ENCODE measurements around the gene SUDS3.
A peak's percentile ranks its signal among the peaks of the same experiment; 100 is the strongest.

Gene SUDS3

GRCh38 chr12:118357257-118358007, 18.9 kb upstream of the SUDS3 start:
- peak; percentile 67 for DNase-seq

- no peak for DNase-seq
These were observed 18.4 kb upstream of the SUDS3 start for GRCh38 chr12:118358008-118358359.

GRCh38 chr12:118358612-118359540, 17.5 kb upstream of the SUDS3 start:
- DNase-seq = no peak

GRCh38 chr12:118359541-118359915, 16.8 kb upstream of the SUDS3 start:
- DNase-seq = no peak

GRCh38 chr12:118361092-118361404, 15.3 kb upstream of the SUDS3 start:
- DNase-seq = no peak

GRCh38 chr12:118361889-118362288, 14.5 kb upstream of the SUDS3 start:
- DNase-seq = no peak

GRCh38 chr12:118368821-118369220, 7.5 kb upstream of the SUDS3 start:
- no peak for DNase-seq

- no peak for DNase-seq
These were observed 5.8 kb upstream of the SUDS3 start for GRCh38 chr12:118370601-118371000.

- peak; percentile 34 for DNase-seq
These were observed 4.8 kb upstream of the SUDS3 start for GRCh38 chr12:118371321-118372282.

GRCh38 chr12:118372541-118373495, 3.5 kb upstream of the SUDS3 start, which contains the start of gene TAOK3:
Gene TAOK3 (minus strand): TSS chr12:118372907. CDS start chr12:118255567, 117,340 bp downstream.
- DNase-seq = peak; percentile 99

GRCh38 chr12:118373616-118374015, 2.7 kb upstream of the SUDS3 start:
- DNase-seq = no peak

GRCh38 chr12:118374126-118374725, 2.1 kb upstream of the SUDS3 start:
- no peak for DNase-seq

- DNase-seq = no peak
These were observed 1.4 kb upstream of the SUDS3 start for GRCh38 chr12:118374909-118375308.

GRCh38 chr12:118375348-118375747, 1.0 kb upstream of the SUDS3 start:
- DNase-seq = no peak

- no peak for DNase-seq
These were observed 897 bp downstream of the SUDS3 start for GRCh38 chr12:118377021-118377883.

GRCh38 chr12:118377884-118378470, 1.6 kb downstream of the SUDS3 start:
- peak; percentile 69 for DNase-seq

- DNase-seq = no peak
These were observed 15.1 kb downstream of the SUDS3 start for GRCh38 chr12:118391424-118391823.

- DNase-seq = no peak
These were observed 15.5 kb downstream of the SUDS3 start for GRCh38 chr12:118391836-118392235.

- DNase-seq = no peak
These were observed 21.5 kb downstream of the SUDS3 start for GRCh38 chr12:118397708-118398440.

Data from EL (cell line).